H9 (cell line): ENCODE results near the gene OR13J1. TPM values are rescaled to one million over a fixed set of nuclear protein-coding genes. Genes with fewer than 3 reads are reported as not detected.

Experiments
- DNase-seq: peaks from one replicate; pipeline ENCODE4 v3.0.0-alpha.2; 2017
- H2AFZ ChIP-seq: one replicate; pipeline ENCODE4 v1.6.1; 2013; ENCODE audit warnings: mild to moderate bottlenecking, low read length, control low read depth, moderate library complexity
- H2AK5ac ChIP-seq: 2 replicates; pipeline ENCODE4 v1.6.1; 2013; ENCODE audit warnings: low read length, control low read depth, mixed read lengths; ENCODE audit not compliant: insufficient read length
- H2BK120ac ChIP-seq: one replicate; pipeline ENCODE4 v1.6.1; 2013; ENCODE audit warnings: low read depth, mild to moderate bottlenecking, low read length, control low read depth, inconsistent platforms; ENCODE audit not compliant: poor library complexity, severe bottlenecking
- H2BK12ac ChIP-seq: 2 replicates; pipeline ENCODE4 v1.6.1; 2013; ENCODE audit warnings: low read length, control low read depth, mixed read lengths, low read depth; ENCODE audit not compliant: insufficient read length
- H2BK15ac ChIP-seq: 2 replicates; pipeline ENCODE4 v1.6.1; 2013; ENCODE audit warnings: low read depth, low read length, control low read depth
- H2BK20ac ChIP-seq: one replicate; pipeline ENCODE4 v1.6.1; 2013; ENCODE audit warnings: low read depth, mild to moderate bottlenecking, low read length, control low read depth, inconsistent platforms; ENCODE audit not compliant: poor library complexity, severe bottlenecking
- H2BK5ac ChIP-seq: 2 replicates; pipeline ENCODE4 v1.6.1; 2013; ENCODE audit warnings: low read length, control low read depth, mixed read lengths; ENCODE audit not compliant: insufficient read length
- H3K14ac ChIP-seq: 2 replicates; pipeline ENCODE4 v1.6.1; 2013; ENCODE audit warnings: low read length, control low read depth; ENCODE audit not compliant: insufficient read depth
- H3K18ac ChIP-seq: 2 replicates; pipeline ENCODE4 v1.6.1; 2013; ENCODE audit warnings: low read depth, mild to moderate bottlenecking, mixed read lengths, low read length, control low read depth; ENCODE audit not compliant: insufficient read length
- H3K23ac ChIP-seq: 2 replicates; pipeline ENCODE4 v1.6.1; 2013; ENCODE audit warnings: low read length, control low read depth, mixed read lengths, low read depth; ENCODE audit not compliant: insufficient read length
- H3K23me2 ChIP-seq: 2 replicates; pipeline ENCODE4 v1.6.1; 2013; ENCODE audit warnings: low read depth, mild to moderate bottlenecking, mixed read lengths, low read length, control low read depth; ENCODE audit not compliant: insufficient read length, poor library complexity, severe bottlenecking
- H3K27ac ChIP-seq: 2 replicates; pipeline ENCODE4 v1.5.1; 2013; ENCODE audit warnings: low read length, control low read depth, mixed read lengths, low read depth; ENCODE audit not compliant: insufficient read length
- H3K27me3 ChIP-seq: 2 replicates; pipeline ENCODE4 v1.6.1; 2013; ENCODE audit warnings: low read length, control low read depth, inconsistent platforms; ENCODE audit not compliant: insufficient read depth
- H3K4ac ChIP-seq: 2 replicates; pipeline ENCODE4 v1.6.1; 2013; ENCODE audit warnings: low read depth, mild to moderate bottlenecking, control low read depth, inconsistent platforms, low read length, moderate library complexity
- H3K4me1 ChIP-seq: 2 replicates; pipeline ENCODE4 v1.6.1; 2013; ENCODE audit warnings: low read length, control low read depth, inconsistent platforms; ENCODE audit not compliant: insufficient read depth
- H3K4me2 ChIP-seq: 2 replicates; pipeline ENCODE4 v1.6.1; 2013; ENCODE audit warnings: low read length, control low read depth, mixed read lengths; ENCODE audit not compliant: insufficient read length, insufficient read depth
- H3K56ac ChIP-seq: 2 replicates; pipeline ENCODE4 v1.6.1; 2013; ENCODE audit warnings: low read depth, mild to moderate bottlenecking, mixed read lengths, low read length, control low read depth; ENCODE audit not compliant: insufficient read length
- H3K79me1 ChIP-seq: 2 replicates; pipeline ENCODE4 v1.6.1; 2013; ENCODE audit warnings: low read depth, mild to moderate bottlenecking, moderate library complexity, low read length, control low read depth, inconsistent platforms; ENCODE audit not compliant: insufficient read depth, poor library complexity, severe bottlenecking
- H3K79me2 ChIP-seq: 2 replicates; pipeline ENCODE4 v1.6.1; 2013; ENCODE audit warnings: low read length, control low read depth, inconsistent platforms; ENCODE audit not compliant: insufficient read depth
- H3K9ac ChIP-seq: 2 replicates; pipeline ENCODE4 v1.6.1; 2013; ENCODE audit warnings: low read length, control low read depth, mixed read lengths; ENCODE audit not compliant: insufficient read length; ENCODE audit errors: extremely low read depth
- H3K9me3 ChIP-seq: one replicate; pipeline ENCODE4 v1.6.1; 2013; ENCODE audit warnings: low read depth, low read length, inconsistent platforms; ENCODE audit not compliant: control insufficient read depth
- H3T11ph ChIP-seq: one replicate; pipeline ENCODE4 v1.6.1; 2013; ENCODE audit warnings: mild to moderate bottlenecking, low read length, control low read depth, inconsistent platforms
- H4K20me1 ChIP-seq: one replicate; pipeline ENCODE4 v1.6.1; 2013; ENCODE audit not compliant: control insufficient read depth, insufficient read length, insufficient read depth
- H4K5ac ChIP-seq: 2 replicates; pipeline ENCODE4 v1.6.1; 2013; ENCODE audit warnings: low read depth, mild to moderate bottlenecking, mixed read lengths, low read length, control low read depth; ENCODE audit not compliant: insufficient read length
- H4K8ac ChIP-seq: replicated peaks from 2 replicates; pipeline ENCODE4 v1.6.1; 2013; ENCODE audit warnings: low read length, control low read depth, mixed read lengths, low read depth; ENCODE audit not compliant: insufficient read length
- H4K91ac ChIP-seq: 2 replicates; pipeline ENCODE4 v1.6.1; 2013; ENCODE audit warnings: low read depth, mild to moderate bottlenecking, moderate library complexity, mixed read lengths, low read length, control low read depth; ENCODE audit not compliant: insufficient read length
- H3K27ac Mint-ChIP-seq, 3 experiments: 2 replicates in 2 of 3; 3 replicates in 1 of 3; pipeline ENCODE4 v1.8.0; 2020 to 2021; ENCODE audit warnings: mixed read lengths in 3 of 3, mild to moderate bottlenecking in 1 of 3, moderate library complexity in 1 of 3
- H3K27me3 Mint-ChIP-seq: 2 replicates; pipeline ENCODE4 v1.8.0; 2021; ENCODE audit warnings: low read depth, mild to moderate bottlenecking, moderate library complexity, mixed read lengths
- H3K36me3 Mint-ChIP-seq, 3 experiments: 2 replicates in 2 of 3; 3 replicates in 1 of 3; pipeline ENCODE4 v1.8.0; 2020 to 2021; ENCODE audit warnings: low read depth in 3 of 3, mixed read lengths in 3 of 3; ENCODE audit not compliant: insufficient read depth in 1 of 3
- H3K4me1 Mint-ChIP-seq, 2 experiments: 2 replicates each; pipeline ENCODE4 v1.8.0; 2020; ENCODE audit warnings: mixed read lengths in 2 of 2
- H3K4me3 Mint-ChIP-seq, 2 experiments: 2 replicates in 1 of 2; 3 replicates in 1 of 2; pipeline ENCODE4 v1.8.0; 2020 to 2021; ENCODE audit warnings: mild to moderate bottlenecking in 2 of 2, mixed read lengths in 2 of 2, moderate library complexity in 1 of 2
- H3K9me3 Mint-ChIP-seq, 2 experiments: 2 replicates in 1 of 2; 3 replicates in 1 of 2; pipeline ENCODE4 v1.8.0; 2020; ENCODE audit warnings: mild to moderate bottlenecking in 2 of 2, mixed read lengths in 2 of 2, moderate library complexity in 1 of 2
- WGBS: extraction: QIAGEN DNeasy Blood & Tissue Kit; methylation state at CpG from one replicate; pipeline ENCODE4 v1.1.7; 2013; ENCODE audit warnings: missing lambda C conversion rate, low lambda C conversion rate, mixed read lengths; ENCODE audit not compliant: insufficient read length; ENCODE audit errors: extremely low coverage; 5-methylcytosine and 5-hydroxymethylcytosine counted together
- total RNA-seq: library from RNA; stranded (reverse); gene quantifications from 2 replicates; pipeline ENCODE4 v1.2.1, GENCODE V29; 2021
- TF ChIP-seq, protein P1 (sequence below): fragments of 200-600 bp; sonication (generic); conservative IDR thresholded peaks from 3 replicates; pipeline ENCODE4 v1.8.0; 2021; ENCODE audit warnings: antibody characterized with exemption, mild to moderate bottlenecking

The OR13J1 gene
- total RNA-seq, 1 experiment from 2014 or later = not detected

- TF ChIP-seq, protein P1, sequence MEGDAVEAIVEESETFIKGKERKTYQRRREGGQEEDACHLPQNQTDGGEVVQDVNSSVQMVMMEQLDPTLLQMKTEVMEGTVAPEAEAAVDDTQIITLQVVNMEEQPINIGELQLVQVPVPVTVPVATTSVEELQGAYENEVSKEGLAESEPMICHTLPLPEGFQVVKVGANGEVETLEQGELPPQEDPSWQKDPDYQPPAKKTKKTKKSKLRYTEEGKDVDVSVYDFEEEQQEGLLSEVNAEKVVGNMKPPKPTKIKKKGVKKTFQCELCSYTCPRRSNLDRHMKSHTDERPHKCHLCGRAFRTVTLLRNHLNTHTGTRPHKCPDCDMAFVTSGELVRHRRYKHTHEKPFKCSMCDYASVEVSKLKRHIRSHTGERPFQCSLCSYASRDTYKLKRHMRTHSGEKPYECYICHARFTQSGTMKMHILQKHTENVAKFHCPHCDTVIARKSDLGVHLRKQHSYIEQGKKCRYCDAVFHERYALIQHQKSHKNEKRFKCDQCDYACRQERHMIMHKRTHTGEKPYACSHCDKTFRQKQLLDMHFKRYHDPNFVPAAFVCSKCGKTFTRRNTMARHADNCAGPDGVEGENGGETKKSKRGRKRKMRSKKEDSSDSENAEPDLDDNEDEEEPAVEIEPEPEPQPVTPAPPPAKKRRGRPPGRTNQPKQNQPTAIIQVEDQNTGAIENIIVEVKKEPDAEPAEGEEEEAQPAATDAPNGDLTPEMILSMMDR = no peak
- Histone ChIP-seq H2BK20ac (no peak within 1 kb of the TSS), H3K9ac (no peak within 1 kb of the TSS), H4K5ac (no peak within 1 kb of the TSS), H3K79me1 (no peaks in the 10 kb centered on the region), H4K91ac (no peak within 1 kb of the TSS), H3T11ph (no peak within 1 kb of the TSS), H3K27ac (no peak within 1 kb of the TSS), H3K4ac (no peak within 1 kb of the TSS), H3K23ac (no peak within 1 kb of the TSS), H3K4me2 (peak within 1 kb of the TSS; percentile 14), H2AFZ (no peak within 1 kb of the TSS), H4K20me1 (no peaks in the 10 kb centered on the region), H3K9me3 (no peaks in the 10 kb centered on the region), H2BK15ac (no peak within 1 kb of the TSS), H3K23me2 (no peaks in the 10 kb centered on the region), H3K4me1 (peaks cover 9% of the 10 kb centered on the region; the same call in 1 of the 2 replicates), H4K8ac (no peak within 1 kb of the TSS), H2AK5ac (no peak within 1 kb of the TSS), H2BK5ac (no peak within 1 kb of the TSS), H3K27me3 (no peaks in the 10 kb centered on the region), H2BK120ac (no peak within 1 kb of the TSS), H3K79me2 (no peaks in the 10 kb centered on the region), H3K56ac (no peak within 1 kb of the TSS), H3K14ac (no peak within 1 kb of the TSS; the same call in 1 of the 2 replicates), H2BK12ac (no peak within 1 kb of the TSS), H3K18ac (no peak within 1 kb of the TSS)
- peak within 1 kb of the TSS in 2 of 3 experiments; percentile 74 to 95; a peak in 3 of 7 replicates for H3K27ac Mint-ChIP-seq
- peaks cover 41 to 44% of the 10 kb centered on the region in 2 experiments for H3K4me1 Mint-ChIP-seq
- no peaks in the 10 kb centered on the region for H3K9me3 Mint-ChIP-seq
- peak within 1 kb of the TSS in 1 of 2 experiments; percentile 32; a peak in 2 of 5 replicates for H3K4me3 Mint-ChIP-seq
- no peaks in the 10 kb centered on the region for H3K36me3 Mint-ChIP-seq
- DNase-seq = no peak
- WGBS = no CpG with 5 or more reads among the region's 11 CpGs
- peaks cover 4% of the 10 kb centered on the region for H3K27me3 Mint-ChIP-seq
Measured at GRCh38 chr9:35909274-35909673, 39.1 kb upstream of the OR13J1 start, which contains the start of gene SPAAR. SPAAR (plus strand) TSS chr9:35909490; CDS start chr9:35910464, 974 bp downstream.
